G401 (cell line): ENCODE data around the gene ABCF1. TPM values are rescaled to one million over a fixed set of nuclear protein-coding genes. Genes with fewer than 3 reads are reported as not detected.
"Not testable (repeated sequence)": the region's sequence is repeated elsewhere in the genome, so short reads cannot be mapped to it uniquely, and the experiment has no call there.

Source experiments
- DNase-seq: peaks from one replicate; pipeline ENCODE4 v3.0.0-alpha.2; 2015; ENCODE audit warnings: low spot score
- in situ Hi-C: cut with HindIII; loops from 2 replicates; pipeline ENCODE4 v1.10.0; 2016; ENCODE audit warnings: low sequenced_read_pairs, mixed read lengths
- total RNA-seq: library from RNA; depleted of rRNA; stranded (reverse); fragments of >200 nt; shearing (Covaris generic); gene quantifications from 2 replicates; pipeline ENCODE4 v1.2.3, GENCODE V29; 2014

ABCF1 gene
- total RNA-seq, 1 experiment from 2014 or later = 83.7 TPM

- in situ Hi-C loops = not testable (repeated sequence)
- peak; percentile 74 for DNase-seq
Observed at GRCh38 chr6:30597315-30598144, 26.3 kb downstream of the ABCF1 start.

DNA sequence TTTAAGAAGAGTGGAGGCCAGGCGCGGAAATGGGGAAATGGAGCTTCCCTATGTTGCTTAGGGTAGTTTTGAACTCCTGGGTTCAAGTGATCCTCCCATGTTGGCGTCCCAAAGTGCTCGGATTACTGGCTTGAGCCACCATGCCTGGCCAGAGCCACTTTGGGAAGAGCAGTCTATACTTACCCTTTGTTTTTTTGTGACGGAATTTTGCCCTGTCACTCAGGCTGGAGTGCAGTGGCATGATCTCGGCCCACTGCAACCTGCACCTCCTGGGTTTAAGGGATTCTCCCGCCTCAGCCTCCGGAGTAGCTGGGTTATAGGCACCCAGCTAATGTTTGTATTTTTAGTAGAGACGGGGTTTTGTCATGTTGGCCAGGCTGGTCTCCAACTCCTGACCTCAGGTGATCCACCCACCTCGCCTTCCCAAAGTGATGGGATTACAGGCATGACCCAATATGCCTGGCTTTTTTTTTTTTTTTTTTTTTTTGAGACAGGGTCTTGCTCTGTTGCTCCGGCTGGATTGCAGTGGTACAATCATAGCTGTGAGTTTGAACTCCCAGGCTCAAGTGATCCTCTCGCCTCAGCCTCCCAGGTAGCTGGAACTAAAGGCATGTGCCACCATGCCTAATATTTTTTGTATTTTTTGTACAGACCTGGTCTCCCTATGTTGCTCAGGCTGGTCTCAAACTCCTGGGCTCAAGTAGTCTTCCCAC, 27.8 kb downstream of the ABCF1 start:
- DNase-seq = no peak
- in situ Hi-C loops = no loop called here

GRCh38 chr6:30599625-30600324, 28.5 kb downstream of the ABCF1 start:
- in situ Hi-C loops = no loop called here

DNA sequence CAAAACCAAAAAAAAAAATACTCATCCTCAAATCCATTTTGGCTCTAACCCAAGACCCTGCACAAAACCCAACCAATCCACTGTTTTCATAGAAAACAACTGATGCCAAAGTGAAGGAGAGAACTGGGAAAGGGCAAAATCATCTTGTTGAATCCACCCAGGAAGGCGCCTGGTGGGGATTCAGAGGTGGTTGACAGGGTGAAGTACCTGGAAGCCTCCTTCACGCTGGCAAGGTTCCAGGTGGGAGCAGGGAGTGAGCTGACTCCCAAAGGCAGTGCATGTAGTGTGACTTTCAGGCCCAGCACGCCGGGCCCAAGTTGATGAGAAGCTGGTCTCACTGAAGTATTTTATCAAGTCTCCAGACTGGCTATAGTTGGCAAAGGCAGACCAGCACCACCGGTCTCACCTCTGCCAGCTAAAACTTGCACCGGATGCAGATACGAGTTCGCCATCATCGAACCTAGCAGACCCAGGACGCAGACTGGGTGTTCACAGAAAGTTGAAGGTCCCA, 29.3 kb downstream of the ABCF1 start:
- in situ Hi-C loops = no loop called here
- DNase-seq = no peak

More at GRCh38 chr6:30599625-30600324, 28.5 kb downstream of the ABCF1 start:
- DNase-seq = no peak

GRCh38 chr6:30601436-30601814, 30.2 kb downstream of the ABCF1 start:
- no peak for DNase-seq
- in situ Hi-C loops = no loop called here

- no peak for DNase-seq
- in situ Hi-C loops = no loop called here
Observed at GRCh38 chr6:30601815-30602641, 30.8 kb downstream of the ABCF1 start.

DNA sequence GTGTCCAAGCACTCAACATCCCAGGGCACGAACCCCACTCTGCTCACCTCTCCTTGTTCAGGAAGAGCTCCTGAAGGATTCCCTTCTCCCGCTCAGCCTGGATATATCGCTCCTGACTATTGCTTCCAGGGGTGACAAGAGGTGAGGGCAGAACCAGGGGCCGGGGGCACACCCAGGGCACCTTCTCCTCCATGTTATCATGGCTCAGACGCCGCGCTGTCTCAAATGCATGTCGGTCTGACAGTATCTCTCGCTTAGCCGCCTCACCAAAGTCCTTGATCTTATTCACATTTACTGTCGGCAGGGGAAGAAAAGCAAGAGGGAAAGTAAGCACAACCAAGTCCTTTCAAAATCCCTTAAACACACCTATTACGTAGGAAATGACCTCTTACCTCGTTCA, 32.7 kb downstream of the ABCF1 start:
- in situ Hi-C loops = no loop called here
- no peak for DNase-seq

GRCh38 chr6:30610065-30610464, 38.8 kb downstream of the ABCF1 start:
- no peak for DNase-seq
- in situ Hi-C loops = no loop called here

- in situ Hi-C loops = no loop called here
- no peak for DNase-seq
Observed at GRCh38 chr6:30611150-30611855, 40.1 kb downstream of the ABCF1 start.

GRCh38 chr6:30611856-30612194, 40.6 kb downstream of the ABCF1 start:
- in situ Hi-C loops = no loop called here
- DNase-seq = no peak

DNA sequence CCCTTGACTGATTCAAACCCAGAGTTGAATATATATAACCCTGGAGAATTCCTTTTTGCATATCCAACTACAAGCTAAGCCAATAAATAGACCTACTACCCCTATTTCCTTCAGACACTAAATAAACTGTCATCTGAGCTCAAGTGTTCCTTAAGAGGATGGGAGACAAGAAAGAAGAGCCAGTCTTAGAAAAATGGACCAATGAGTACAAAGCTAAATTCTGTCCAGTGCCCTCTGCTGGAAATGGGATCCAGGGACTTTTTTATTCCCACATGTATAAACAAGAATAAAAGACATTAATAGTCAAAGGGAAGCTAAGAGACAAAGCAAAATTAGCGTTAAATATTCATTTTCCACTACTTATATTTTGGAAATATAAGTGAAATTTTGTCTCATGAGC, 41.0 kb downstream of the ABCF1 start:
- in situ Hi-C loops = no loop called here
- peak; percentile 54 for DNase-seq

GRCh38 chr6:30612687-30613248, 41.5 kb downstream of the ABCF1 start:
- peak; percentile 24 for DNase-seq
- in situ Hi-C loops = no loop called here

DNA sequence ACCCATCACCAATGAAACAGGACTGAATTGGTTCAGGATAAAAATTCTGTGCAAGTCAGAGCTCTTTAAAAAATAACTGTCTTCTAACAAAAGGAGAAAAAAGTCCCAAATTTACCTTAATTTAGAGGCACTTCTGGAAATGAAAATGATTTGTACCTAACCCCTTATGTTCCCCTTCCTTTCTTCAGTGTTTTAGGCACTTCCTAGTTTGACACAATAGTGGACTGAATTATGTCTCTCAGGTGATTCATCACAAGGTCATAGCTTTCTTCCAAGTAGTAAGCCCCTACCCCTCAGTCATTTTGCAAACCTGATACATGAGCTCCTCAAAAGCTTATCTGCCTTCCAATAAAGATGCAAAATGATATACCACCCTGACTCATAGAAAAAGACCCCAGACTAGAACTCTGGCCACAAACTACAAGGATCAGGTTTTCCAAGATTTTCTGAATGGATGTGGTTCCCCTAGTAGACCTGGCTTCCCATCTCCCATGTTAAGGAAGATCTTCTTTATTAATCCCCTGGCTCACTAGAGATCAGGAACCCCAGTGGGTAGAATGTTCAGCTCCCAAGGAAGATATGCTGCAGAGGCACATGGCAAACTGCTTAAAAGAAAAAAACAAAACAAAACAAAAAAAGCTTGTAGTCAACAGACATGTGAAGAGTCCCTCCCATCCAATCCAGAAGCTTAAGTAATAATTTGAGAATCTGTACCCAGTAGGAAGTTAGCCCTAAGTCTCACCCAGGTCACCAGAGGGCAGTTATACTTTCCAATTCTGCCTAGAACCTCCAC, 42.2 kb downstream of the ABCF1 start:
- in situ Hi-C loops = no loop called here
- no peak for DNase-seq

DNA sequence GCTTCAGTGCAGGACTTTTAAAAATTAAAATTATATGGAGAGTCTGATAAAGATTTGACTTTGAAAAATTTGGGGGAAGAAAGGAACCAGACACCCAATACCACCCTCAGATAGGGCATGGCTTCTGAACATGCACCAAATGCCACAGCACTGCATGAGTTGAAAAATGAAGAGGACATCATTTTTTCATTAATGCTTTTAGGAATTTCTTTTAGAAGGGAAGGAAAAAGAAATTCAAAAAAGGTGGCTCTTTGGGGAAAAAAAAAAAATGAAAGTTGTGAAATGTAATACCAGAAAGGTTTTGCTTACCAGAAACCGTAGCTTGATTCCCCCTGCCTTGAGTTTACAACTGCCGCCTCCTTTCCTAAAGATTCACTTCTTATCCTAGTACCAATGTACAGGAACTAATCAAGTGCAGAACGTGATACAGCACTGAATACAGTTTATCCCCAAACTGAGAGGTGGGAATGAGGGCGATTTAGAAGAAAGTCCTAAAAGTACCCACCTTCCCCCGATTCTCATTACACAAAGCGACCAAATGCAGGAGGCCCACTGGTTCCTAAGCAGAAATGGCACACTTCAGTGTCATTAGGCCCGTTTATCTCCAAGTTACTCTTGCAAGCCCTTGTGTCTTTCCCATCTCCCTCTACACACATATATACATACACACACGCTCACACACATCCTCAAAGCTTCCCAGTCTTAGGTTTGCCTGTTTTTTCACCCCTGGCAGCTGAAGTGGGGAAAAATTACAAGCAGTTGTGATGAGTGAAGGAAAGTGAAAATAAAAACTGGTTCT, 43.0 kb downstream of the ABCF1 start:
- in situ Hi-C loops = no loop called here

DNA sequence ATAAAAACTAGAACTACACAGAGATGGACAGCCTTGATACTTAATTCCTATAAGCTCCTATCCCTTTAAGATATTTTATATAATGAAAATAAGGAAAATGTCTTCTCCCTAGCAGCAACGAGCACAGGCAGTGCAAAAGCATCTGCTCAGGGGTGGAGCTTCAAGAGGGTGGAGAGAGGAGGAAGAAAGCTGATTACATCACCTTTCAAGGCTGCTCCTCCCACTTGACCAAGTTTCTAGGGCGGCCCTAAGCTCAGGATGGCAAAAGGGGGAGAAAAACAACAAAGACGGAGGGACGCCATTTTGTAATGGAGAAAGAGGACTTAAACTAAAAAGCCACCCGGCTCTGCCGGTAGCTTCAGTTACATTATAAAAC, 43.6 kb downstream of the ABCF1 start:
- peak; percentile 100 for DNase-seq
- in situ Hi-C loops = no loop called here

More for the DNA sequence above, 43.0 kb downstream of the ABCF1 start:
- DNase-seq = peak; percentile 61

DNA sequence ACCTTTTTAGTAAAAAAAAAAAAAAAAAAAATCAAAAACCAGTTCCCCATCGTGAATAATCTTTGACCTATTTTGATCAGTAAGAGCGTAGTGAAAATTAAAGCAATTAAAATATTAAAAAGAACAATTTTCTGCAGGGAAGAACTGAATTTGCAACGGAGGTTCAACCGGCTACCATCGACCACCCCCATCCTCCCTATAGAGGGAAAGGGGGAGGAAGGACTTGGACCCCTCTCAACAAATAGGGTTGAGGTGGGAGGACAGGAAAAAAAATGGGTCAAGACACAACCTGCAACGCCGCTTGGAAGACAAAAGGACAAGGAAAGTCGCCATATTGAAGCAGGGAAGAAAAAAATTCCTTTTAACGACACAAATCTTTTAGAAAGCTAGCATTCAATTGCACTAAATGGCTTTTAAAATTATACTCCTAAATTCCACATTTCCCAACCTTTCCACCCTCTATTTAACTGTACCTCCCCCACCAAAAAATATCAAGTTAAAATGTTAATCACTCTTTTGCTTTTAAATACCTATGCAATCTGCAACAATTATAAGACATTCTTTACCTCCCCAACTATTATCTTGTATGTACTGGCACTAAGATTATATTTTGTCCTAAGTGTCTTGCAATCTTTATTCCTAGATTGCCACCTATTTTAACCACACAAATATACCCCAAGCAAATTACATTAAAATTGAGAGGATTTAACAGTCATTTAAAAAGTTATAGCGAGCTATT, 44.1 kb downstream of the ABCF1 start:
- DNase-seq = peak; percentile 86
- in situ Hi-C loops = no loop called here
